Measurements from ENCODE around the gene KCNJ9. TPM values are rescaled to one million over a fixed set of nuclear protein-coding genes. Genes with fewer than 3 reads are reported as not detected.

Gene KCNJ9
- total and polyA plus RNA-seq, 4 donors, result not detected

DNA sequence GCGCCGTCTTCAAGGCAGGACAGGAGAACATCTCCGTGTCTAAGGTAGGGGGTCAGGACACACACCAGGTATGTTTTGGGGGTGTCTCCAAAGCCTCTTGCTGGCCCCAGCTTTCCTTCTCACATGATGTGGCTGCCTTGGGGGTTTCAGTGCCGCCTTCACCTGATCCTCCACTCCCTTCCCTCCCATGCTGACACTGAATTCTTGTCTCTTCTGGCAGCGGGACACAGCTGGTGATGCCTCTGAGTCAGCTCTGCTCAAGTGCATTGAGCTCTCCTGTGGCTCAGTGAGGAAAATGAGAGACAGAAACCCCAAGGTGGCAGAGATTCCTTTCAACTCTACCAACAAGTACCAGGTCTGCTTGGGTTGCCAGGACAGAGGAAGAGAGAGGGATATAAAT, 47.7 kb downstream of the KCNJ9 start (continued):
- TF ChIP-seq, protein P1, sequence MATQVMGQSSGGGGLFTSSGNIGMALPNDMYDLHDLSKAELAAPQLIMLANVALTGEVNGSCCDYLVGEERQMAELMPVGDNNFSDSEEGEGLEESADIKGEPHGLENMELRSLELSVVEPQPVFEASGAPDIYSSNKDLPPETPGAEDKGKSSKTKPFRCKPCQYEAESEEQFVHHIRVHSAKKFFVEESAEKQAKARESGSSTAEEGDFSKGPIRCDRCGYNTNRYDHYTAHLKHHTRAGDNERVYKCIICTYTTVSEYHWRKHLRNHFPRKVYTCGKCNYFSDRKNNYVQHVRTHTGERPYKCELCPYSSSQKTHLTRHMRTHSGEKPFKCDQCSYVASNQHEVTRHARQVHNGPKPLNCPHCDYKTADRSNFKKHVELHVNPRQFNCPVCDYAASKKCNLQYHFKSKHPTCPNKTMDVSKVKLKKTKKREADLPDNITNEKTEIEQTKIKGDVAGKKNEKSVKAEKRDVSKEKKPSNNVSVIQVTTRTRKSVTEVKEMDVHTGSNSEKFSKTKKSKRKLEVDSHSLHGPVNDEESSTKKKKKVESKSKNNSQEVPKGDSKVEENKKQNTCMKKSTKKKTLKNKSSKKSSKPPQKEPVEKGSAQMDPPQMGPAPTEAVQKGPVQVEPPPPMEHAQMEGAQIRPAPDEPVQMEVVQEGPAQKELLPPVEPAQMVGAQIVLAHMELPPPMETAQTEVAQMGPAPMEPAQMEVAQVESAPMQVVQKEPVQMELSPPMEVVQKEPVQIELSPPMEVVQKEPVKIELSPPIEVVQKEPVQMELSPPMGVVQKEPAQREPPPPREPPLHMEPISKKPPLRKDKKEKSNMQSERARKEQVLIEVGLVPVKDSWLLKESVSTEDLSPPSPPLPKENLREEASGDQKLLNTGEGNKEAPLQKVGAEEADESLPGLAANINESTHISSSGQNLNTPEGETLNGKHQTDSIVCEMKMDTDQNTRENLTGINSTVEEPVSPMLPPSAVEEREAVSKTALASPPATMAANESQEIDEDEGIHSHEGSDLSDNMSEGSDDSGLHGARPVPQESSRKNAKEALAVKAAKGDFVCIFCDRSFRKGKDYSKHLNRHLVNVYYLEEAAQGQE (IDR thresholded peaks at IDR 0.05), result no peak
- TF ChIP-seq HNF4A (conservative IDR thresholded peaks at IDR 0.05) (no peak), FOXA1 (IDR thresholded peaks at IDR 0.05) (no peak), SP1 (IDR thresholded peaks at IDR 0.05) (no peak)

DNA sequence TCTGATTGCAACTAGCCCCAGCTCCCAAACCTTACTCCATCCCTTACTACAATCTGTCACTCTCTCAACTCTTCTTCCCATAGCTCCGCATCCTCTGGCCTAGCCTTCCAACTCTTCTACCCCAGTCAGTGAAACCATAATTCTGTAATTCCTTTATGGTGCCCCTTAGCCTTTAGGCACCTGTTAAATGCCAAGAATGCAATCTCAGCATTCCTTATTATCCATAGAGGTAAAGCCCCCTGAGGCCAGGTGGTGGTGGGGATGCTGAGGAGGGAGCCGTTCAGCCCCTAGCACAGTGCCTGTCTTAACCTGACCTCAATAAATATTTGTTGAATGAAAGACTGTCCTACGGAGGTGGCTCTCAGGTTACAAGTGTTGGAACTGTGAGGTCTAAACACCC, 48.2 kb downstream of the KCNJ9 start:
- no peak for DNase-seq (ENCODE audit: low spot score)

More for the DNA sequence above, 48.2 kb downstream of the KCNJ9 start:
- Histone ChIP-seq H3K27ac (ENCODE audit: low read depth in 1 of 2, low read length in 2 of 2) (no peak overlapping the region), H3K27me3 (ENCODE audit: control insufficient read depth in 4 of 4, insufficient read depth in 4 of 4, low read length in 3 of 4) (no peaks in the 10 kb centered on the region), H3K4me1 (ENCODE audit: control insufficient read depth in 4 of 4, insufficient read depth in 4 of 4, low read length in 3 of 4) (peaks cover 0 to 3% (median 0%) of the 10 kb centered on the region in 4 donors), H3K4me3 (ENCODE audit: low read depth in 1 of 3, low read length in 3 of 3) (no peak overlapping the region), H3K9me3 (ENCODE audit: control insufficient read depth in 4 of 4, low read length in 3 of 4) (no peaks in the 10 kb centered on the region), H3K9ac (ENCODE audit: low read depth in 1 of 2, low read length in 2 of 2) (no peak overlapping the region), H3K36me3 (ENCODE audit: control insufficient read depth in 4 of 4, insufficient read depth in 3 of 4, low read depth in 1 of 4, low read length in 3 of 4) (no peaks in the 10 kb centered on the region)
- TF ChIP-seq HNF4G (IDR thresholded peaks at IDR 0.05) (no peak), HNF4A (conservative IDR thresholded peaks at IDR 0.05) (no peak), YY1 (IDR thresholded peaks at IDR 0.05) (no peak), FOXA2 (IDR thresholded peaks at IDR 0.05) (no peak), GABPA (IDR thresholded peaks at IDR 0.05 in 1 of 2, conservative IDR thresholded peaks at IDR 0.05 in 1 of 2) (no peak), RXRA (IDR thresholded peaks at IDR 0.05) (no peak), RAD21 (IDR thresholded peaks at IDR 0.05) (no peak), JUND (IDR thresholded peaks at IDR 0.05) (no peak), TAF1 (conservative IDR thresholded peaks at IDR 0.05) (no peak), FOXA1 (IDR thresholded peaks at IDR 0.05) (no peak)
- TF ChIP-seq, protein P2, sequence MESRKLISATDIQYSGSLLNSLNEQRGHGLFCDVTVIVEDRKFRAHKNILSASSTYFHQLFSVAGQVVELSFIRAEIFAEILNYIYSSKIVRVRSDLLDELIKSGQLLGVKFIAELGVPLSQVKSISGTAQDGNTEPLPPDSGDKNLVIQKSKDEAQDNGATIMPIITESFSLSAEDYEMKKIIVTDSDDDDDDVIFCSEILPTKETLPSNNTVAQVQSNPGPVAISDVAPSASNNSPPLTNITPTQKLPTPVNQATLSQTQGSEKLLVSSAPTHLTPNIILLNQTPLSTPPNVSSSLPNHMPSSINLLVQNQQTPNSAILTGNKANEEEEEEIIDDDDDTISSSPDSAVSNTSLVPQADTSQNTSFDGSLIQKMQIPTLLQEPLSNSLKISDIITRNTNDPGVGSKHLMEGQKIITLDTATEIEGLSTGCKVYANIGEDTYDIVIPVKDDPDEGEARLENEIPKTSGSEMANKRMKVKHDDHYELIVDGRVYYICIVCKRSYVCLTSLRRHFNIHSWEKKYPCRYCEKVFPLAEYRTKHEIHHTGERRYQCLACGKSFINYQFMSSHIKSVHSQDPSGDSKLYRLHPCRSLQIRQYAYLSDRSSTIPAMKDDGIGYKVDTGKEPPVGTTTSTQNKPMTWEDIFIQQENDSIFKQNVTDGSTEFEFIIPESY (IDR thresholded peaks at IDR 0.05), result no peak
- TF ChIP-seq, protein P3, sequence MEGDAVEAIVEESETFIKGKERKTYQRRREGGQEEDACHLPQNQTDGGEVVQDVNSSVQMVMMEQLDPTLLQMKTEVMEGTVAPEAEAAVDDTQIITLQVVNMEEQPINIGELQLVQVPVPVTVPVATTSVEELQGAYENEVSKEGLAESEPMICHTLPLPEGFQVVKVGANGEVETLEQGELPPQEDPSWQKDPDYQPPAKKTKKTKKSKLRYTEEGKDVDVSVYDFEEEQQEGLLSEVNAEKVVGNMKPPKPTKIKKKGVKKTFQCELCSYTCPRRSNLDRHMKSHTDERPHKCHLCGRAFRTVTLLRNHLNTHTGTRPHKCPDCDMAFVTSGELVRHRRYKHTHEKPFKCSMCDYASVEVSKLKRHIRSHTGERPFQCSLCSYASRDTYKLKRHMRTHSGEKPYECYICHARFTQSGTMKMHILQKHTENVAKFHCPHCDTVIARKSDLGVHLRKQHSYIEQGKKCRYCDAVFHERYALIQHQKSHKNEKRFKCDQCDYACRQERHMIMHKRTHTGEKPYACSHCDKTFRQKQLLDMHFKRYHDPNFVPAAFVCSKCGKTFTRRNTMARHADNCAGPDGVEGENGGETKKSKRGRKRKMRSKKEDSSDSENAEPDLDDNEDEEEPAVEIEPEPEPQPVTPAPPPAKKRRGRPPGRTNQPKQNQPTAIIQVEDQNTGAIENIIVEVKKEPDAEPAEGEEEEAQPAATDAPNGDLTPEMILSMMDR (IDR thresholded peaks at IDR 0.05; ENCODE audit: low read depth, low read length, missing input control), result no peak
- TF ChIP-seq, protein P4, sequence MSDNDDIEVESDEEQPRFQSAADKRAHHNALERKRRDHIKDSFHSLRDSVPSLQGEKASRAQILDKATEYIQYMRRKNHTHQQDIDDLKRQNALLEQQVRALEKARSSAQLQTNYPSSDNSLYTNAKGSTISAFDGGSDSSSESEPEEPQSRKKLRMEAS (IDR thresholded peaks at IDR 0.05), result no peak
- TF ChIP-seq, protein P1 (IDR thresholded peaks at IDR 0.05), result no peak
- WGBS, result 83% methylated on average over 3 of the region's 3 CpGs

Measured in liver (tissue), 9 donors.